ENCODE measurements around the gene BATF.

Gene BATF

GRCh38 chr14:75493592-75494087, 28.6 kb upstream of the BATF start:
- no peak for TF ChIP-seq CTCF (IDR thresholded peaks at IDR 0.05; ENCODE audit: low read depth, low read length, missing control alignments)
- no peak overlapping the region for H3K4me3 ChIP-seq (replicated peaks; ENCODE audit: low read depth, low read length)
- no peak for DNase-seq (ENCODE audit: extremely low read depth, low read depth)

- DNase-seq (ENCODE audit: extremely low read depth, low read depth), result no peak
- TF ChIP-seq CTCF (IDR thresholded peaks at IDR 0.05; ENCODE audit: low read depth, low read length, missing control alignments), result no peak
- no peak overlapping the region for H3K4me3 ChIP-seq (replicated peaks; ENCODE audit: low read depth, low read length)
Measured at GRCh38 chr14:75494896-75495295, 27.4 kb upstream of the BATF start.

GRCh38 chr14:75495399-75495798, 26.9 kb upstream of the BATF start:
- H3K4me3 ChIP-seq (replicated peaks; ENCODE audit: low read depth, low read length), result no peak overlapping the region
- DNase-seq (ENCODE audit: extremely low read depth, low read depth), result no peak
- TF ChIP-seq CTCF (IDR thresholded peaks at IDR 0.05; ENCODE audit: low read depth, low read length, missing control alignments), result no peak

- no peak overlapping the region for H3K4me3 ChIP-seq (replicated peaks; ENCODE audit: low read depth, low read length)
- TF ChIP-seq CTCF (IDR thresholded peaks at IDR 0.05; ENCODE audit: low read depth, low read length, missing control alignments), result no peak
- DNase-seq (ENCODE audit: extremely low read depth, low read depth), result no peak
Measured at GRCh38 chr14:75495882-75496281, 26.4 kb upstream of the BATF start.

- DNase-seq (ENCODE audit: extremely low read depth, low read depth), result no peak
Measured at GRCh38 chr14:75496755-75497154, 25.5 kb upstream of the BATF start.

GRCh38 chr14:75497191-75497590, 25.1 kb upstream of the BATF start:
- no peak overlapping the region for H3K4me3 ChIP-seq (replicated peaks; ENCODE audit: low read depth, low read length)
- no peak for TF ChIP-seq CTCF (IDR thresholded peaks at IDR 0.05; ENCODE audit: low read depth, low read length, missing control alignments)
- DNase-seq (ENCODE audit: extremely low read depth, low read depth), result no peak

More at GRCh38 chr14:75496755-75497154, 25.5 kb upstream of the BATF start:
- H3K4me3 ChIP-seq (replicated peaks; ENCODE audit: low read depth, low read length), result no peak overlapping the region
- TF ChIP-seq CTCF (IDR thresholded peaks at IDR 0.05; ENCODE audit: low read depth, low read length, missing control alignments), result no peak

GRCh38 chr14:75497701-75498100, 24.6 kb upstream of the BATF start:
- no peak for TF ChIP-seq CTCF (IDR thresholded peaks at IDR 0.05; ENCODE audit: low read depth, low read length, missing control alignments)
- DNase-seq (ENCODE audit: extremely low read depth, low read depth), result no peak
- H3K4me3 ChIP-seq (replicated peaks; ENCODE audit: low read depth, low read length), result no peak overlapping the region

All from HFF-Myc (cell line).